GM12892 (cell line): ENCODE data around the gene ABHD2.
"Not testable (repeated sequence)": the region's sequence is repeated elsewhere in the genome, so short reads cannot be mapped to it uniquely, and the experiment has no call there.

Experiments
- DNase-seq: peaks from one replicate; pipeline ENCODE4 v3.0.0; 2011; ENCODE audit not compliant: insufficient read length
- FAIRE-seq: peaks from 2 replicates; lab custom pipeline; 2011; peaks lifted over from hg19 to GRCh38; lab: Jason Lieb, UNC
- POLR2A ChIP-seq: IDR thresholded peaks from 2 replicates; pipeline ENCODE4 v1.6.1; 2011; ENCODE audit warnings: low read depth, low read length, control low read depth
- POLR2AphosphoS5 ChIP-seq: IDR thresholded peaks from 2 replicates; pipeline ENCODE4 v1.6.1; 2011; ENCODE audit warnings: low read depth, low read length, control low read depth
- TAF1 ChIP-seq: IDR thresholded peaks from 2 replicates; pipeline ENCODE4 v1.6.1; 2011; ENCODE audit warnings: low read depth, mild to moderate bottlenecking, control low read depth, low read length, borderline replicate concordance

Gene ABHD2

DNA sequence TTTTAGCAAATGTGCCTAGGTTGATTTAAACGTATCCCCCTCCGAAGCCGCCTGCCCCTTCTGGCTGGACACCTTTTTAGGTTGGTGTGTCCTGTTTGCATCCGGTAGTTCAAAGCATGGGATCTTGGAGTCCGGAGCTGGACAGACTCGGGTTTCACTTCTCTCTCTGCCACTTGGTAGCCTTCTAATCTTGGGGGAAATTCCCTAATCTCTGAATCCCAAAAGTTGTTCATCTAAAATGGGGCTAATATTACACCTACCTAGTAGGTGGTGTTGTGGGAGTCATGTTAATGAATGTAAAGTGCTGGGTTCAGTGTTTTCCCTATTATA is 156.3 kb downstream of the ABHD2 start:
- TF ChIP-seq TAF1 (no peak), POLR2AphosphoS5 (no peak), POLR2A (no peak)
- no peak for DNase-seq
- no peak for FAIRE-seq

DNA sequence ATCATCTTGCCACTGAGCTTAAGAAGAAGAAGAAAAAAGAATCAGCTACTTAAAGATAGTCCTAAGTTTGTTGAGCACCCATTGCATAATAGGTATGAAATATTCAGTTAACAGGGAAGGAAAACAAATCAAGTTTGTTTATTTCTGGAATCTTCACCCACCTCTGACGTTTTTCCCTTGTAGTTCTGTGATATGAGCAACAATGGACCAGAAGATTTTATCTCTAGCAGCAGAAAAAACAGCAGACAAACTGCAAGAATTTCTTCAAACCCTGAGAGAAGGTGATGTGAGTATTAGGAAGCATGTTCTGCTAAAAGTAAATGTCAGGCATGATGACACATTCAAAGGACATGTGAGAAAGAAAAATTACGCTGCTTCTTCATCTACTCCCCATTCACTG is 159.2 kb downstream of the ABHD2 start:
- FAIRE-seq (no peak), DNase-seq (no peak)
- TF ChIP-seq TAF1: no peak
- TF ChIP-seq POLR2A: no peak
- no peak for TF ChIP-seq POLR2AphosphoS5

- TF ChIP-seq POLR2A (no peak), TAF1 (no peak), POLR2AphosphoS5 (no peak)
- FAIRE-seq: no peak
- no peak for DNase-seq
These were observed 160.3 kb downstream of the ABHD2 start for GRCh38 chr15:89248584-89248983.

DNA sequence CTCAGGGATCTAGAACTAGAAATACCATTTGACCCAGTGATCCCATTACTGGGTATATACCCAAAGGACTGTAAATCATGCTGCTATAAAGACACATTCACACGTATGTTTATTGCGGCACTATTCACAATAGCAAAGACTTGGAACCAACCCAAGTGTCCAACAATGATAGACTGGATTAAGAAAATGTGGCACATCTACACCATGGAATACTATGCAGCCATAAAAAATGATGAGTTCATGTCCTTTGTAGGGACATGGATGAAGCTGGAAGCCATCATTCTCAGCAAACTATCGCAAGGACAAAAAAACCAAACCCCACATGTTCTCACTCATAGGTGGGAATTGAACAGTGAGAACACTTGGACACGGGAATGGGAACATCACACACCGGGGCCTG is 161.9 kb downstream of the ABHD2 start:
- FAIRE-seq, DNase-seq: not testable (repeated sequence)
